ENCODE results near the gene P2RY1. TPM values are rescaled to one million over a fixed set of nuclear protein-coding genes. Genes with fewer than 3 reads are reported as not detected.
"Not testable (repeated sequence)": the region's sequence is repeated elsewhere in the genome, so short reads cannot be mapped to it uniquely, and the experiment has no call there.

Gene P2RY1
- total and polyA plus RNA-seq, 7 donors: 0.25 to 1.4 (median 0.97) TPM

- no peak for DNase-seq
- no peaks in the 10 kb centered on the region for H3K4me1 ChIP-seq
- H3K27ac ChIP-seq: no peak overlapping the region
- no peaks in the 10 kb centered on the region for H3K27me3 ChIP-seq (ENCODE audit: insufficient read depth in 3 of 3, low read length in 2 of 3)
- no peak overlapping the region for H3K4me3 ChIP-seq
- TF ChIP-seq CTCF (IDR thresholded peaks at IDR 0.05): no peak
- 92 to 95% (median 95%) methylated on average over 1 of the region's 1 CpG for WGBS, 3 donors
- ATAC-seq: peak in 3 of 4 donors; percentile 20 to 32 (median 27)
- intact Hi-C loops (cut with DNase I): no loop called here
- no peaks in the 10 kb centered on the region for H3K9me3 ChIP-seq
- no peaks in the 10 kb centered on the region for H3K36me3 ChIP-seq (ENCODE audit: insufficient read depth in 1 of 2, low read depth in 1 of 2)
Measured at GRCh38 chr3:152857082-152857481, 22.2 kb downstream of the P2RY1 start.

- no peak for TF ChIP-seq CTCF (IDR thresholded peaks at IDR 0.05)
- intact Hi-C loops (cut with DNase I): no loop called here
- Histone ChIP-seq H3K27ac (no peak overlapping the region), H3K4me3 (no peak overlapping the region), H3K9me3 (no peaks in the 10 kb centered on the region), H3K27me3 (ENCODE audit: insufficient read depth in 3 of 3, low read length in 2 of 3) (no peaks in the 10 kb centered on the region), H3K36me3 (ENCODE audit: insufficient read depth in 1 of 2, low read depth in 1 of 2) (no peaks in the 10 kb centered on the region), H3K4me1 (no peaks in the 10 kb centered on the region)
- ATAC-seq (no peak), DNase-seq (no peak)
- WGBS, 3 donors: 77 to 81% (median 78%) methylated on average over 4 of the region's 4 CpGs
Measured at GRCh38 chr3:152858170-152858800, 23.4 kb downstream of the P2RY1 start.

- intact Hi-C loops (cut with DNase I): no loop called here
- H3K9me3 ChIP-seq: no peaks in the 10 kb centered on the region
- no peaks in the 10 kb centered on the region for H3K4me1 ChIP-seq
- no peak for ATAC-seq
- H3K27ac ChIP-seq: no peak overlapping the region
- no peak for DNase-seq
- WGBS, 3 donors: 95 to 100% (median 100%) methylated on average over 1 of the region's 1 CpG
- H3K36me3 ChIP-seq (ENCODE audit: insufficient read depth in 1 of 2, low read depth in 1 of 2): no peaks in the 10 kb centered on the region
- no peak overlapping the region for H3K4me3 ChIP-seq
- TF ChIP-seq CTCF (IDR thresholded peaks at IDR 0.05): no peak
- H3K27me3 ChIP-seq (ENCODE audit: insufficient read depth in 3 of 3, low read length in 2 of 3): no peaks in the 10 kb centered on the region
Measured at GRCh38 chr3:152860736-152861135, 25.8 kb downstream of the P2RY1 start.

DNA sequence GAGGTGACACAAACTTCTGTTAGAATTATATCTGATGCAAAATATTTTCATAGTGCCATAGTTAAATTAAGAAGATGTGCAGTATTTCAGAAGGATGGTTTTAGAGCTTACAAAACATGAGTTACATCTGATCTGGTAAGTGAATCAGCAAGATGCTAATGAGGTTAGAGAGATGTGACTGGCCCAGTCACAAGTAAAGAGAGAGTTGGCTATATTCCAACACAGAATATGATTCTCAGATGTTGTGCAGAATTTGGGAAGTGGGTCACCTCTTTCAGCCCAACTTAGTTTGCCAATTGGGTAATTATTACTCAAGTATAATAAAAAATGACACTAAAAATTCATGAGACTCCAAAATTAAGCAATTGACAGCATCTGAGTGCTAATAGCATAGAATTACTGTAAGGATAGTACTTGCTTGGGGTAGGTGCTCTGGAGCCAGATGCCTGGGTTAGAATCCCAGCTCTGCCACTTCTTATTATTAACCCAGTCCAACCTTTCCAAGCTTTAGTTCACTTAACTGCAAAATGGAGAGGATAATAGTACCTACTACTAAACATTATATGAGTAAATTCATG lies 30.8 kb downstream of the P2RY1 start:
- H3K4me3 ChIP-seq: no peak overlapping the region
- intact Hi-C loops (cut with DNase I): no loop called here
- no peaks in the 10 kb centered on the region for H3K36me3 ChIP-seq (ENCODE audit: insufficient read depth in 1 of 2, low read depth in 1 of 2)
- no peaks in the 10 kb centered on the region for H3K4me1 ChIP-seq
- DNase-seq: no peak
- H3K27ac ChIP-seq: no peak overlapping the region
- no peak for ATAC-seq
- TF ChIP-seq CTCF (IDR thresholded peaks at IDR 0.05): no peak
- H3K27me3 ChIP-seq (ENCODE audit: insufficient read depth in 3 of 3, low read length in 2 of 3): no peaks in the 10 kb centered on the region
- H3K9me3 ChIP-seq: no peaks in the 10 kb centered on the region

- intact Hi-C loops (cut with DNase I): no loop called here
- no peak for DNase-seq
- H3K4me1 ChIP-seq: no peaks in the 10 kb centered on the region
- no peaks in the 10 kb centered on the region for H3K36me3 ChIP-seq (ENCODE audit: insufficient read depth in 1 of 2, low read depth in 1 of 2)
- no peaks in the 10 kb centered on the region for H3K9me3 ChIP-seq
- H3K27ac ChIP-seq: no peak overlapping the region
- H3K27me3 ChIP-seq (ENCODE audit: insufficient read depth in 3 of 3, low read length in 2 of 3): no peaks in the 10 kb centered on the region
- no peak for ATAC-seq
- 91 to 94% (median 93%) methylated on average over 5 of the region's 5 CpGs for WGBS, 3 donors
- no peak for TF ChIP-seq CTCF (IDR thresholded peaks at IDR 0.05)
- no peak overlapping the region for H3K4me3 ChIP-seq
Measured at GRCh38 chr3:152870027-152870426, 35.1 kb downstream of the P2RY1 start.

DNA sequence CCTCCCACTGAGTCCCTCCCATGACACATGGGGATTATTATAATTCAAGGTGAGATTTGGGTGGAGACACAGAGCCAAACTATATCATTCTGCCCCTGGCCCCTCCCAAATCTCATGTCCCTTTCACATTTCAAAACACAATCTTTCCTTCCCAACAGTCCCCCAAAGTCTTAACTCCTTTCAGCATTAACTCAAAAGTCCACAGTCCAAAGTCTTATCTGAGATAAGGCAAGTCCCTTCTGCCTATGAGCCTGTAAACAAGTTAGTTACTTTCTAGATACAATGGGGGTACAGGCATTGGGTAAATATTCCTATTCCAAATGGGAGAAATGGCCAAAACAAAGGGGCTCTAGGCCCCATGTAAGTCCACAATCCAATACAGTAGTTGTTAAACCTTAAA lies 38.4 kb downstream of the P2RY1 start:
- DNase-seq; H3K4me1 ChIP-seq; H3K36me3 ChIP-seq (ENCODE audit: insufficient read depth in 1 of 2, low read depth in 1 of 2); H3K4me3 ChIP-seq; H3K27ac ChIP-seq; ATAC-seq; H3K27me3 ChIP-seq (ENCODE audit: insufficient read depth in 3 of 3, low read length in 2 of 3); intact Hi-C loops (cut with DNase I); H3K9me3 ChIP-seq: not testable (repeated sequence)
